WTC11 (cell line): Measurements from ENCODE around the gene PPCDC.

Experiments used
- CBFB ChIP-seq: sonication (generic); formaldehyde crosslinking; IDR thresholded peaks from 2 replicates; pipeline ENCODE4 v1.8.1; 2022; ENCODE audit warnings: mild to moderate bottlenecking, low read depth, missing genetic modification reagents
- CTCF ChIP-seq: fragments of 200-600 bp; IDR thresholded peaks from 2 replicates; pipeline ENCODE4 v1.8.0; 2022; ENCODE audit warnings: antibody characterized with exemption
- ETV6 ChIP-seq: sonication (generic); formaldehyde crosslinking; IDR thresholded peaks from 2 replicates; pipeline ENCODE4 v1.8.1; 2022; ENCODE audit warnings: mild to moderate bottlenecking, missing genetic modification reagents
- JUN ChIP-seq: sonication (generic); formaldehyde crosslinking; IDR thresholded peaks from 2 replicates; pipeline ENCODE4 v1.8.0; 2023; ENCODE audit warnings: mild to moderate bottlenecking, missing genetic modification reagents
- NFE2L1 ChIP-seq: sonication (generic); formaldehyde crosslinking; IDR thresholded peaks from 2 replicates; pipeline ENCODE4 v1.8.1; 2023; ENCODE audit warnings: missing genetic modification reagents
- TEAD1 ChIP-seq: sonication (generic); formaldehyde crosslinking; IDR thresholded peaks from 2 replicates; pipeline ENCODE4 v1.8.0; 2022; ENCODE audit warnings: mild to moderate bottlenecking, missing genetic modification reagents
- USF2 ChIP-seq: sonication (generic); formaldehyde crosslinking; IDR thresholded peaks from 2 replicates; pipeline ENCODE4 v1.8.1; 2023; ENCODE audit warnings: mild to moderate bottlenecking, missing genetic modification reagents, moderate library complexity
- ZNF232 ChIP-seq: sonication (generic); formaldehyde crosslinking; IDR thresholded peaks from 2 replicates; pipeline ENCODE4 v1.8.0; 2022; ENCODE audit warnings: mild to moderate bottlenecking, missing genetic modification reagents
- ZNF423 ChIP-seq: fragments of 250-450 bp; sonication (Bioruptor Pico); IDR thresholded peaks from 2 replicates; pipeline ENCODE4 v2.1.2; 2022; ENCODE audit warnings: mild to moderate bottlenecking, moderate library complexity
- TF ChIP-seq, protein P1 (sequence below): sonication (generic); formaldehyde crosslinking; IDR thresholded peaks from 2 replicates; pipeline ENCODE4 v1.8.0; 2022; ENCODE audit warnings: mild to moderate bottlenecking, missing genetic modification reagents

GRCh38 chr15:75063889-75064288 lies 40.5 kb downstream of the PPCDC start:
- TF ChIP-seq ZNF232 (CRISPR knock-in tag), result no peak
- TF ChIP-seq USF2 (CRISPR knock-in tag), result no peak
- TF ChIP-seq, protein P1, sequence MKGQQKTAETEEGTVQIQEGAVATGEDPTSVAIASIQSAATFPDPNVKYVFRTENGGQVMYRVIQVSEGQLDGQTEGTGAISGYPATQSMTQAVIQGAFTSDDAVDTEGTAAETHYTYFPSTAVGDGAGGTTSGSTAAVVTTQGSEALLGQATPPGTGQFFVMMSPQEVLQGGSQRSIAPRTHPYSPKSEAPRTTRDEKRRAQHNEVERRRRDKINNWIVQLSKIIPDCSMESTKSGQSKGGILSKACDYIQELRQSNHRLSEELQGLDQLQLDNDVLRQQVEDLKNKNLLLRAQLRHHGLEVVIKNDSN (CRISPR knock-in tag), result no peak
- TF ChIP-seq CTCF, result no peak
- no peak for TF ChIP-seq JUN (CRISPR knock-in tag)
- no peak for TF ChIP-seq TEAD1
- TF ChIP-seq ETV6 (CRISPR knock-in tag), result no peak
- TF ChIP-seq ZNF423 (CRISPR knock-in tag), result no peak
- TF ChIP-seq NFE2L1 (CRISPR knock-in tag), result no peak
- no peak for TF ChIP-seq CBFB (CRISPR knock-in tag)
